ENCODE measurements around the gene DROSHA. TPM values are rescaled to one million over a fixed set of nuclear protein-coding genes. Genes with fewer than 3 reads are reported as not detected.

DROSHA gene
- total and polyA plus RNA-seq, 2 of the 8 experiments (the other 6 are each of a cell fraction or from before 2014, with no cell fraction given) = 65.9 to 122 TPM

- no peak overlapping the region for H3K4ac ChIP-seq (replicated peaks; ENCODE audit: insufficient read length, low read depth, low read length)
- WGBS, 2 experiments (ENCODE audit: extremely low coverage in 1 of 2, insufficient coverage in 1 of 2, insufficient read length in 1 of 2, insufficient replicate concordance in 2 of 2, low coverage in 1 of 2, low lambda C conversion rate in 2 of 2, missing lambda C conversion rate in 1 of 2) = 94% methylated on average over 4 of the region's 4 CpGs; no CpG with 5 or more reads in 1 of the 2 experiments
- no peaks in the 10 kb centered on the region for H3K9me3 ChIP-seq (ENCODE audit: insufficient read depth in 2 of 2, low read depth in 1 of 2, low read length in 1 of 2)
- no peak overlapping the region for H2BK15ac ChIP-seq (ENCODE audit: low read length)
- H2BK20ac ChIP-seq (ENCODE audit: low read length) = no peak overlapping the region
- H3K4me1 ChIP-seq (replicated peaks in 1 of 4; ENCODE audit: control insufficient read depth in 3 of 4, insufficient read depth in 4 of 4, low read length in 3 of 4) = no peaks in the 10 kb centered on the region
- no peak overlapping the region for H2AFZ ChIP-seq (ENCODE audit: low read length)
- H4K91ac ChIP-seq (replicated peaks; ENCODE audit: insufficient read length, low read length) = no peak overlapping the region
- DNase-seq (ENCODE audit: low read depth in 1 of 2, low spot score in 2 of 2) (no peak), FAIRE-seq (no peak)
- TF ChIP-seq KDM1A (IDR thresholded peaks at IDR 0.05; ENCODE audit: borderline replicate concordance, low read length) (no peak), CTBP2 (IDR thresholded peaks at IDR 0.05; ENCODE audit: borderline replicate concordance, insufficient read depth, insufficient read length, low read length) (no peak)
- TF ChIP-seq, protein P1, sequence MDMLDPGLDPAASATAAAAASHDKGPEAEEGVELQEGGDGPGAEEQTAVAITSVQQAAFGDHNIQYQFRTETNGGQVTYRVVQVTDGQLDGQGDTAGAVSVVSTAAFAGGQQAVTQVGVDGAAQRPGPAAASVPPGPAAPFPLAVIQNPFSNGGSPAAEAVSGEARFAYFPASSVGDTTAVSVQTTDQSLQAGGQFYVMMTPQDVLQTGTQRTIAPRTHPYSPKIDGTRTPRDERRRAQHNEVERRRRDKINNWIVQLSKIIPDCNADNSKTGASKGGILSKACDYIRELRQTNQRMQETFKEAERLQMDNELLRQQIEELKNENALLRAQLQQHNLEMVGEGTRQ (IDR thresholded peaks at IDR 0.05; ENCODE audit: low read length) = no peak
- peaks cover 2 to 6% of the 10 kb centered on the region in 2 experiments for H4K20me1 ChIP-seq (replicated peaks in 1 of 2; ENCODE audit: control insufficient read depth in 1 of 2, insufficient read depth in 2 of 2, low read length in 2 of 2)
- H2BK5ac ChIP-seq (ENCODE audit: low read depth, low read length) = no peak overlapping the region
- H3K9ac ChIP-seq (replicated peaks in 1 of 4; ENCODE audit: extremely low read depth in 1 of 4, low read depth in 3 of 4, low read length in 3 of 4) = no peak overlapping the region
- no peak overlapping the region for H2BK120ac ChIP-seq (replicated peaks; ENCODE audit: low read depth, low read length)
- ChIA-PET CTCF (ENCODE audit: partially characterized antibody) (no interaction called here), POLR2A (ENCODE audit: partially characterized antibody) (no interaction called here)
- H4K5ac ChIP-seq (ENCODE audit: insufficient read length, low read depth, low read length) = no peak overlapping the region
- no peaks in the 10 kb centered on the region for H3K79me2 ChIP-seq (ENCODE audit: control insufficient read depth in 1 of 2, insufficient read depth in 2 of 2, low read length in 2 of 2)
- H3K79me1 ChIP-seq (ENCODE audit: low read depth, low read length) = no peaks in the 10 kb centered on the region
- H2BK12ac ChIP-seq (ENCODE audit: low read depth, low read length) = no peak overlapping the region
- no peak overlapping the region for H3K4me2 ChIP-seq (ENCODE audit: insufficient read depth in 1 of 2, low read depth in 2 of 2, low read length in 2 of 2)
- H3K23me2 ChIP-seq (ENCODE audit: low read depth, low read length) = no peaks in the 10 kb centered on the region
- no peak overlapping the region for H3K27ac ChIP-seq (ENCODE audit: low read depth, low read length)
- H2AK5ac ChIP-seq (ENCODE audit: low read depth, low read length) = no peak overlapping the region
- H3K14ac ChIP-seq (ENCODE audit: insufficient read length) = no peak overlapping the region
- no peak overlapping the region for H3K18ac ChIP-seq (ENCODE audit: extremely low read depth, low read length)
- no peak overlapping the region for H3K23ac ChIP-seq (ENCODE audit: insufficient read length)
- H3K36me3 ChIP-seq (ENCODE audit: control insufficient read depth in 2 of 4, insufficient read depth in 4 of 4, low read length in 3 of 4) = peaks cover 12 to 80% (median 68%) of the 10 kb centered on the region in 4 experiments; a peak in 7 of 8 replicates
- no peak overlapping the region for H3K4me3 ChIP-seq (ENCODE audit: extremely low read depth in 1 of 4, insufficient read depth in 2 of 4, low read depth in 3 of 4, low read length in 4 of 4)
- H4K8ac ChIP-seq (ENCODE audit: extremely low read depth, insufficient read depth, low read length) = no peak overlapping the region
- H3K56ac ChIP-seq (replicated peaks; ENCODE audit: insufficient read length, low read depth, low read length) = no peak overlapping the region
- H3K27me3 ChIP-seq (replicated peaks in 1 of 4; ENCODE audit: control insufficient read depth in 3 of 4, extremely low read depth in 1 of 4, insufficient read depth in 3 of 4, low read length in 3 of 4) = no peaks in the 10 kb centered on the region
These were observed 31.6 kb downstream of the DROSHA start for GRCh38 chr5:31500256-31500655.

Measured in H1 (cell line).